Hepatocyte (in vitro differentiated cells): ENCODE results near the gene EXOC4.
"Not testable (repeated sequence)": the region's sequence is repeated elsewhere in the genome, so short reads cannot be mapped to it uniquely, and the experiment has no call there.

ENCODE experiments used
- CTCF ChIP-seq: fragments of 200-600 bp; sonication (generic); IDR thresholded peaks from 2 replicates; pipeline ENCODE4 v1.5.1; 2016; ENCODE audit warnings: antibody characterized with exemption, mild to moderate bottlenecking; ENCODE audit not compliant: poor library complexity
- EZH2 ChIP-seq: fragments of 200-600 bp; sonication (generic); IDR thresholded peaks from 2 replicates; pipeline ENCODE4 v1.6.1; 2016; ENCODE audit warnings: antibody characterized with exemption, mild to moderate bottlenecking, borderline replicate concordance
- EZH2phosphoT487 ChIP-seq: fragments of 200-600 bp; sonication (generic); IDR thresholded peaks from one replicate; pipeline ENCODE4 v1.6.1; 2018; ENCODE audit warnings: antibody characterized with exemption, mild to moderate bottlenecking, low read depth, moderate library complexity; ENCODE audit not compliant: unreplicated experiment, severe bottlenecking

- not testable (repeated sequence) for TF ChIP-seq CTCF, EZH2, EZH2phosphoT487
Observed at GRCh38 chr7:133906553-133906952, 653.7 kb downstream of the EXOC4 start.
